K562 (cell line): ENCODE data around the gene BSPRY. TPM values are rescaled to one million over a fixed set of nuclear protein-coding genes. Genes with fewer than 3 reads are reported as not detected.

Source experiments
- EGR1 ChIP-seq: fragments of 450-650 bp; conservative IDR thresholded peaks from 2 replicates; pipeline ENCODE4 v1.6.1; 2017; ENCODE audit warnings: mild to moderate bottlenecking
- FOXA1 ChIP-seq: fragments of 450-650 bp; IDR thresholded peaks from 2 replicates; pipeline ENCODE4 v1.6.1; 2016; ENCODE audit warnings: mild to moderate bottlenecking, borderline replicate concordance
- GATA2 ChIP-seq: sonication (generic); formaldehyde crosslinking; IDR thresholded peaks from 2 replicates; pipeline ENCODE4 v1.4.0; 2020; ENCODE audit warnings: mild to moderate bottlenecking, missing genetic modification reagents
- HMG20B ChIP-seq: fragments of 250-450 bp; sonication (Bioruptor Pico); IDR thresholded peaks from 2 replicates; pipeline ENCODE4 v1.5.0; 2021; ENCODE audit warnings: mild to moderate bottlenecking
- HNRNPK ChIP-seq: fragments of 200-400 bp; formaldehyde crosslinking; IDR thresholded peaks from one replicate; pipeline ENCODE4 v1.6.1; 2018; ENCODE audit warnings: mild to moderate bottlenecking, low read depth, low read length; ENCODE audit not compliant: poor library complexity, severe bottlenecking
- NFRKB ChIP-seq: fragments of 450-650 bp; IDR thresholded peaks from 2 replicates; pipeline ENCODE4 v1.6.1; 2016; ENCODE audit warnings: low read depth
- PHF20 ChIP-seq: fragments of 450-650 bp; IDR thresholded peaks from 2 replicates; pipeline ENCODE4 v1.6.1; 2018; ENCODE audit not compliant: partially characterized antibody
- PRMT5 ChIP-seq: sonication (generic); formaldehyde crosslinking; IDR thresholded peaks from 2 replicates; pipeline ENCODE4 v1.5.0; 2020; ENCODE audit warnings: missing genetic modification reagents
- SAFB2 ChIP-seq: fragments of 200-400 bp; formaldehyde crosslinking; IDR thresholded peaks from 2 replicates; pipeline ENCODE4 v1.6.1; 2018; ENCODE audit warnings: borderline replicate concordance, low read length, low read depth, moderate library complexity; ENCODE audit not compliant: severe bottlenecking
- SLC30A9 ChIP-seq: fragments of 250-450 bp; sonication (Bioruptor Pico); IDR thresholded peaks from 2 replicates; pipeline ENCODE4 v1.8.0; 2022; ENCODE audit warnings: mild to moderate bottlenecking, moderate library complexity
- YY1 ChIP-seq, 3 experiments: IDR thresholded peaks; 2 replicates each; pipeline ENCODE4 v1.6.1; 2011; ENCODE audit warnings: low read length in 2 of 3, mild to moderate bottlenecking in 2 of 3, moderate library complexity in 2 of 3, borderline replicate concordance in 1 of 3, control low read depth in 1 of 3, low read depth in 1 of 3; ENCODE audit not compliant: insufficient read depth in 3 of 3, insufficient replicate concordance in 2 of 3, control insufficient read depth in 1 of 3, insufficient read length in 1 of 3; ENCODE audit errors: extremely low read depth in 1 of 3
- ZBTB17 ChIP-seq: fragments of 450-650 bp; formaldehyde crosslinking; IDR thresholded peaks from 2 replicates; pipeline ENCODE4 v1.4.0; 2020; ENCODE audit warnings: mild to moderate bottlenecking
- ZNF12 ChIP-seq: sonication (generic); formaldehyde crosslinking; IDR thresholded peaks from 2 replicates; pipeline ENCODE4 v1.4.0; 2020; ENCODE audit warnings: mild to moderate bottlenecking, missing genetic modification reagents
- ZSCAN29 ChIP-seq: fragments of 450-650 bp; IDR thresholded peaks from 2 replicates; pipeline ENCODE4 v1.6.1; 2017
- polyA plus RNA-seq, 8 experiments: library from polyadenylated mRNA; depleted of rRNA in 4 of 8; stranded (reverse) in 5 of 8; unstranded in 3 of 8; fragments of >200 nt; fragmentation: Nextera tagmentation in 2 of 8; fragmentation: Illumina TruSeq in 1 of 8; extraction: Ambion mirVana in 2 of 8; extraction: Trizol in 1 of 8; gene quantifications; 2 replicates each; pipeline versions ENCODE4 v1.2.1 to v1.2.3, GENCODE V29; 2011 to 2014; ENCODE audit warnings: inconsistent platforms in 1 of 8, missing spikeins in 1 of 8
- total RNA-seq, 7 experiments: library from RNA; depleted of rRNA in 6 of 7; stranded (reverse); fragments of >200 nt in 6 of 7; fragmentation: Illumina TruSeq in 2 of 7; extraction: Trizol in 2 of 7; gene quantifications; 2 replicates each; pipeline versions ENCODE4 v1.2.1 to v1.2.3, GENCODE V29; 2011 to 2021; ENCODE audit warnings: low replicate concordance in 1 of 7
- TF ChIP-seq, protein P1 (sequence below): fragments of 250-450 bp; sonication (Bioruptor Pico); IDR thresholded peaks from 2 replicates; pipeline ENCODE4 v1.5.0; 2021
- TF ChIP-seq, protein P2 (sequence below): sonication (generic); formaldehyde crosslinking; IDR thresholded peaks from 2 replicates; pipeline ENCODE4 v1.8.0; 2022; ENCODE audit warnings: missing genetic modification reagents, mild to moderate bottlenecking, moderate library complexity, borderline replicate concordance
- TF ChIP-seq, protein P3 (sequence below), 2 experiments: fragments of 450-650 bp in 1 of 2; sonication (generic) in 1 of 2; formaldehyde crosslinking in 1 of 2; IDR thresholded peaks in 1 of 2; conservative IDR thresholded peaks in 1 of 2; 2 replicates each; pipeline versions ENCODE4 v1.6.1 to v1.8.1; 2016 to 2023; ENCODE audit warnings: mild to moderate bottlenecking in 2 of 2, moderate library complexity in 2 of 2, inconsistent platforms in 1 of 2, missing genetic modification reagents in 1 of 2
- TF ChIP-seq, protein P4 (sequence below): fragments of 250-450 bp; sonication (Bioruptor Pico); IDR thresholded peaks from 2 replicates; pipeline ENCODE4 v1.8.0; 2021; ENCODE audit warnings: borderline replicate concordance, mild to moderate bottlenecking, moderate library complexity; ENCODE audit not compliant: poor library complexity, severe bottlenecking
- TF ChIP-seq, protein P5 (sequence below): fragments of 450-650 bp; IDR thresholded peaks from 2 replicates; pipeline ENCODE4 v1.6.1; 2014; ENCODE audit warnings: low read depth, mild to moderate bottlenecking, moderate library complexity, borderline replicate concordance

Gene BSPRY
- total and polyA plus RNA-seq, 9 of the 15 experiments (the other 6 are each of a cell fraction or from before 2014, with no cell fraction given) = 0.07 to 0.67 (median 0.18) TPM

DNA sequence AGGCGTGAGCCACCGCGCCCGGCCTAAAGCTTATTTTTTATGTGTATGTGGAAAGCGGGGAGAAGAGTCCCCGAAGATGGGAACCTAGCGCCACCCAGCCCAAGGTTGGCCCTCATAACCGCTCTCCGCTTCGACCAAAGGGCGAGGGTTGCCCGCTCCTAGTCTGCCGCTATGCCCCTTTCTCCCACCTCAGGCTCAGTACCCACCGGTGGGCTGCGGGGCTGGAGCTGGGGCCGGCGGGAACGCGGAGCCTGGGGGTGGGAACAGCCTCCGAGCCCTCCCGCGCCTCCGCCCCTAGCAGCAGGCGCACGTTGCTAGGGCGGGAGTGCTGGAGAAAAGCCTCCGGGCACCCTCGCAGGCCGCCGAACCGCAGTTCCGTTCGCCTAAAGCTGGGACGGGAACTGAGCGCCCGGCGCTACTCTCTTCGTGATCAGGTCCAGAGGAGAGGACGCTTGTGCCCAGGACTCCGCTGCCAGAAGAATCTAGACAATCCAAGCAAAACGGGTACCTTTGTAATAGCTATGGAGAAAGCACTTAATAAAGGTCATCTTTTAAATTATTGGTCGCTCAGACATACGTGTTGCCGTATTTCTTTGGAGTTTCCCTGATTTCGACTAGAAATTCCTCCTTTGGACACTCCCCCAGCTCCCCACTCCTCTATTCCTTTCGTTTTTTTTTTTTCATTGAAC, 9.2 kb upstream of the BSPRY start, which contains the start of gene WDR31 (continued):
- TF ChIP-seq YY1 (IDR thresholded peaks at IDR 0.05; ENCODE audit: borderline replicate concordance in 1 of 3, control insufficient read depth in 1 of 3, extremely low read depth in 1 of 3, insufficient read depth in 3 of 3, insufficient read length in 1 of 3, insufficient replicate concordance in 2 of 3, low read depth in 1 of 3, low read length in 2 of 3) (peak in 2 of 3 experiments; percentile 65 to 76), ZBTB17 (CRISPR knock-in tag) (no peak), ZNF12 (CRISPR knock-in tag) (no peak; the same call in 1 of the 2 replicates), PRMT5 (CRISPR knock-in tag) (no peak), FOXA1 (no peak), ZSCAN29 (no peak), NFRKB (no peak), PHF20 (peak; percentile 87), SLC30A9 (no peak), SAFB2 (no peak), HMG20B (CRISPR knock-in tag) (no peak), GATA2 (CRISPR knock-in tag) (no peak), EGR1 (peak; percentile 60), HNRNPK (no peak)
- TF ChIP-seq, protein P1, sequence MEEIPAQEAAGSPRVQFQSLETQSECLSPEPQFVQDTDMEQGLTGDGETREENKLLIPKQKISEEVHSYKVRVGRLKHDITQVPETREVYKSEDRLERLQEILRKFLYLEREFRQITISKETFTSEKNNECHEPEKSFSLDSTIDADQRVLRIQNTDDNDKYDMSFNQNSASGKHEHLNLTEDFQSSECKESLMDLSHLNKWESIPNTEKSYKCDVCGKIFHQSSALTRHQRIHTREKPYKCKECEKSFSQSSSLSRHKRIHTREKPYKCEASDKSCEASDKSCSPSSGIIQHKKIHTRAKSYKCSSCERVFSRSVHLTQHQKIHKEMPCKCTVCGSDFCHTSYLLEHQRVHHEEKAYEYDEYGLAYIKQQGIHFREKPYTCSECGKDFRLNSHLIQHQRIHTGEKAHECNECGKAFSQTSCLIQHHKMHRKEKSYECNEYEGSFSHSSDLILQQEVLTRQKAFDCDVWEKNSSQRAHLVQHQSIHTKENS (CRISPR knock-in tag) = no peak
- TF ChIP-seq, protein P2, sequence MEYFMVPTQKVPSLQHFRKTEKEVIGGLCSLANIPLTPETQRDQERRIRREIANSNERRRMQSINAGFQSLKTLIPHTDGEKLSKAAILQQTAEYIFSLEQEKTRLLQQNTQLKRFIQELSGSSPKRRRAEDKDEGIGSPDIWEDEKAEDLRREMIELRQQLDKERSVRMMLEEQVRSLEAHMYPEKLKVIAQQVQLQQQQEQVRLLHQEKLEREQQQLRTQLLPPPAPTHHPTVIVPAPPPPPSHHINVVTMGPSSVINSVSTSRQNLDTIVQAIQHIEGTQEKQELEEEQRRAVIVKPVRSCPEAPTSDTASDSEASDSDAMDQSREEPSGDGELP (CRISPR knock-in tag) = peak; percentile 85
- TF ChIP-seq, protein P3, sequence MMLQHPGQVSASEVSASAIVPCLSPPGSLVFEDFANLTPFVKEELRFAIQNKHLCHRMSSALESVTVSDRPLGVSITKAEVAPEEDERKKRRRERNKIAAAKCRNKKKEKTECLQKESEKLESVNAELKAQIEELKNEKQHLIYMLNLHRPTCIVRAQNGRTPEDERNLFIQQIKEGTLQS (IDR thresholded peaks at IDR 0.05) = no peak
- TF ChIP-seq, protein P3 (CRISPR knock-in tag; conservative IDR thresholded peaks at IDR 0.05) = no peak
- TF ChIP-seq, protein P4, sequence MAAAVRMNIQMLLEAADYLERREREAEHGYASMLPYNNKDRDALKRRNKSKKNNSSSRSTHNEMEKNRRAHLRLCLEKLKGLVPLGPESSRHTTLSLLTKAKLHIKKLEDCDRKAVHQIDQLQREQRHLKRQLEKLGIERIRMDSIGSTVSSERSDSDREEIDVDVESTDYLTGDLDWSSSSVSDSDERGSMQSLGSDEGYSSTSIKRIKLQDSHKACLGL (CRISPR knock-in tag) = no peak
- TF ChIP-seq, protein P5, sequence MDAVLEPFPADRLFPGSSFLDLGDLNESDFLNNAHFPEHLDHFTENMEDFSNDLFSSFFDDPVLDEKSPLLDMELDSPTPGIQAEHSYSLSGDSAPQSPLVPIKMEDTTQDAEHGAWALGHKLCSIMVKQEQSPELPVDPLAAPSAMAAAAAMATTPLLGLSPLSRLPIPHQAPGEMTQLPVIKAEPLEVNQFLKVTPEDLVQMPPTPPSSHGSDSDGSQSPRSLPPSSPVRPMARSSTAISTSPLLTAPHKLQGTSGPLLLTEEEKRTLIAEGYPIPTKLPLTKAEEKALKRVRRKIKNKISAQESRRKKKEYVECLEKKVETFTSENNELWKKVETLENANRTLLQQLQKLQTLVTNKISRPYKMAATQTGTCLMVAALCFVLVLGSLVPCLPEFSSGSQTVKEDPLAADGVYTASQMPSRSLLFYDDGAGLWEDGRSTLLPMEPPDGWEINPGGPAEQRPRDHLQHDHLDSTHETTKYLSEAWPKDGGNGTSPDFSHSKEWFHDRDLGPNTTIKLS = 0 out of 2 replicates have a peak, but pooled peaks have one; percentile 30
